ENCODE results near the gene CLDN20. TPM values are rescaled to one million over a fixed set of nuclear protein-coding genes. Genes with fewer than 3 reads are reported as not detected.

The CLDN20 gene
- total RNA-seq, 2 donors from 2014 or later, result not detected

GRCh38 chr6:155241966-155242365 lies 21.8 kb upstream of the CLDN20 start:
- DNase-seq (ENCODE audit: low spot score), result no peak
- intact Hi-C loops (cut with DNase I), result no loop called here

GRCh38 chr6:155244434-155244833 lies 19.4 kb upstream of the CLDN20 start:
- DNase-seq (ENCODE audit: low spot score), result no peak
- intact Hi-C loops (cut with DNase I), result no loop called here

- no peak for DNase-seq (ENCODE audit: low spot score)
- intact Hi-C loops (cut with DNase I), result loop anchor here (5.0 kb wide), 2 partner anchors 63 to 68 kb away; no protein-coding TSS in a partner anchor
Measured at GRCh38 chr6:155245193-155245592, 18.6 kb upstream of the CLDN20 start.

GRCh38 chr6:155245831-155246230 lies 18.0 kb upstream of the CLDN20 start:
- intact Hi-C loops (cut with DNase I), result loop anchor here (5.0 kb wide), 2 partner anchors 64 to 69 kb away; no protein-coding TSS in a partner anchor
- DNase-seq (ENCODE audit: low spot score), result no peak

- intact Hi-C loops (cut with DNase I), result loop anchor here (5.0 kb wide), 2 partner anchors 65 to 70 kb away; no protein-coding TSS in a partner anchor
- DNase-seq (ENCODE audit: low spot score), result no peak
Measured at GRCh38 chr6:155246825-155247224, 17.0 kb upstream of the CLDN20 start.

- intact Hi-C loops (cut with DNase I), result loop anchor here (5.0 kb wide), 2 partner anchors 65 to 70 kb away; no protein-coding TSS in a partner anchor
- no peak for DNase-seq (ENCODE audit: low spot score)
Measured at GRCh38 chr6:155247618-155248007, 16.2 kb upstream of the CLDN20 start.

GRCh38 chr6:155248008-155249001 lies 15.5 kb upstream of the CLDN20 start:
- intact Hi-C loops (cut with DNase I), result loop anchor here (5.0 kb wide), 2 partner anchors 66 to 71 kb away; no protein-coding TSS in a partner anchor
- no peak for DNase-seq (ENCODE audit: low spot score)

- no peak for DNase-seq (ENCODE audit: low spot score)
- intact Hi-C loops (cut with DNase I), result no loop called here
Measured at GRCh38 chr6:155250701-155251381, 13.0 kb upstream of the CLDN20 start.

- no peak for DNase-seq (ENCODE audit: low spot score)
- intact Hi-C loops (cut with DNase I), result no loop called here
Measured at GRCh38 chr6:155252581-155252980, 11.2 kb upstream of the CLDN20 start.

GRCh38 chr6:155253337-155253736 lies 10.5 kb upstream of the CLDN20 start:
- intact Hi-C loops (cut with DNase I), result no loop called here
- no peak for DNase-seq (ENCODE audit: low spot score)

- intact Hi-C loops (cut with DNase I), result no loop called here
- DNase-seq (ENCODE audit: low spot score), result no peak
Measured at GRCh38 chr6:155254139-155254538, 9.7 kb upstream of the CLDN20 start.

GRCh38 chr6:155256122-155256795 lies 7.6 kb upstream of the CLDN20 start:
- intact Hi-C loops (cut with DNase I), result no loop called here
- DNase-seq (ENCODE audit: low spot score), result no peak

- intact Hi-C loops (cut with DNase I), result no loop called here
- no peak for DNase-seq (ENCODE audit: low spot score)
Measured at GRCh38 chr6:155257796-155258195, 6.0 kb upstream of the CLDN20 start.

- intact Hi-C loops (cut with DNase I), result no loop called here
- no peak for DNase-seq (ENCODE audit: low spot score)
Measured at GRCh38 chr6:155259204-155259603, 4.6 kb upstream of the CLDN20 start.

GRCh38 chr6:155259897-155260296 lies 3.9 kb upstream of the CLDN20 start:
- intact Hi-C loops (cut with DNase I), result no loop called here
- no peak for DNase-seq (ENCODE audit: low spot score)

GRCh38 chr6:155260686-155261085 lies 3.1 kb upstream of the CLDN20 start:
- no peak for DNase-seq (ENCODE audit: low spot score)
- intact Hi-C loops (cut with DNase I), result no loop called here

- intact Hi-C loops (cut with DNase I), result no loop called here
- no peak for DNase-seq (ENCODE audit: low spot score)
Measured at GRCh38 chr6:155261111-155261900, 2.5 kb upstream of the CLDN20 start.

- DNase-seq (ENCODE audit: low spot score), result no peak
- intact Hi-C loops (cut with DNase I), result no loop called here
Measured at GRCh38 chr6:155262655-155263054, 1.2 kb upstream of the CLDN20 start.
